ENCODE data around the gene GRAMD1B. TPM values are rescaled to one million over a fixed set of nuclear protein-coding genes. Genes with fewer than 3 reads are reported as not detected.

The GRAMD1B gene
- total RNA-seq, 2 donors from 2014 or later, result 3.1 to 3.8 TPM

GRCh38 chr11:123665306-123665705, 235.2 kb downstream of the GRAMD1B start:
- Histone ChIP-seq H3K27me3 (no peaks in the 10 kb centered on the region), H3K36me3 (no peaks in the 10 kb centered on the region), H3K4me3 (no peak overlapping the region), H3K27ac (no peak overlapping the region), H3K4me1 (no peaks in the 10 kb centered on the region), H3K9me3 (no peaks in the 10 kb centered on the region)
- TF ChIP-seq CTCF (IDR thresholded peaks at IDR 0.05), result no peak
- no peak for DNase-seq (ENCODE audit: low spot score)

GRCh38 chr11:123670081-123670480, 240.0 kb downstream of the GRAMD1B start:
- Histone ChIP-seq H3K36me3 (no peaks in the 10 kb centered on the region), H3K27ac (no peak overlapping the region), H3K27me3 (no peaks in the 10 kb centered on the region), H3K4me1 (no peaks in the 10 kb centered on the region), H3K4me3 (no peak overlapping the region), H3K9me3 (no peaks in the 10 kb centered on the region)
- no peak for TF ChIP-seq CTCF (IDR thresholded peaks at IDR 0.05)
- DNase-seq (ENCODE audit: low spot score), result no peak

- Histone ChIP-seq H3K27ac (no peak overlapping the region), H3K9me3 (no peaks in the 10 kb centered on the region), H3K4me1 (no peaks in the 10 kb centered on the region), H3K36me3 (no peaks in the 10 kb centered on the region), H3K27me3 (no peaks in the 10 kb centered on the region), H3K4me3 (no peak overlapping the region)
- DNase-seq (ENCODE audit: low spot score), result no peak
- TF ChIP-seq CTCF (IDR thresholded peaks at IDR 0.05), result no peak
Observed at GRCh38 chr11:123671534-123671933, 241.5 kb downstream of the GRAMD1B start.

- Histone ChIP-seq H3K4me3 (no peak overlapping the region), H3K9me3 (no peaks in the 10 kb centered on the region)
- no peak for TF ChIP-seq CTCF (IDR thresholded peaks at IDR 0.05)
Observed at GRCh38 chr11:123672568-123672967, 242.5 kb downstream of the GRAMD1B start.

GRCh38 chr11:123674297-123674696, 244.2 kb downstream of the GRAMD1B start:
- H3K9me3 ChIP-seq, result no peaks in the 10 kb centered on the region
- no peak for TF ChIP-seq CTCF (IDR thresholded peaks at IDR 0.05)
- no peak for DNase-seq (ENCODE audit: low spot score)

More at GRCh38 chr11:123672568-123672967, 242.5 kb downstream of the GRAMD1B start:
- H3K4me1 ChIP-seq, result no peaks in the 10 kb centered on the region
- no peak for DNase-seq (ENCODE audit: low spot score)
- no peaks in the 10 kb centered on the region for H3K36me3 ChIP-seq
- no peaks in the 10 kb centered on the region for H3K27me3 ChIP-seq
- H3K27ac ChIP-seq, result no peak overlapping the region

More at GRCh38 chr11:123674297-123674696, 244.2 kb downstream of the GRAMD1B start:
- no peaks in the 10 kb centered on the region for H3K4me1 ChIP-seq
- no peaks in the 10 kb centered on the region for H3K27me3 ChIP-seq
- H3K4me3 ChIP-seq, result no peak overlapping the region
- H3K36me3 ChIP-seq, result no peaks in the 10 kb centered on the region
- H3K27ac ChIP-seq, result no peak overlapping the region

Small RNAs within 50 kb of the gene (microRNA-seq; reads per million reads assigned to microRNA genes)
- gene MIR4493 (ENCODE audit: borderline number of aligned reads in 2 of 2, borderline replicate concordance in 1 of 2), result 0 reads per million in 2 donors

Other genes with a start within 250 kb of the GRAMD1B start
- 10 to 100 TPM in 1 of 2 donors, 1 to 10 TPM in 1; 8.4 to 34.3 TPM for gene CLMP, start 235.0 kb upstream of the GRAMD1B start, total RNA-seq
- under 1 TPM; 0.31 to 0.70 TPM for gene SCN3B, start 224.4 kb downstream of the GRAMD1B start, total RNA-seq

All from right atrium auricular region (tissue), 2 donors.